SK-N-SH treated with all-trans-retinoic acid at 6 μM for 48 hours (cell line): ENCODE results near the gene PRKCZ.

Experiments used
- ATAC-seq: fragments of 200-7000 bp; cut with Tn5 transposase; 3 replicates; pipeline ENCODE4 v1.9.1; 2020; ENCODE audit warnings: mild to moderate bottlenecking, moderate library complexity
- ARNTL ChIP-seq: fragments of 450-650 bp; formaldehyde crosslinking; IDR thresholded peaks from 2 replicates; pipeline ENCODE4 v1.5.0; 2020; ENCODE audit warnings: low read depth, mild to moderate bottlenecking, moderate library complexity, borderline replicate concordance
- BACH2 ChIP-seq: fragments of 250-450 bp; sonication (Bioruptor Pico); IDR thresholded peaks from 2 replicates; pipeline ENCODE4 v1.9.0; 2021; ENCODE audit warnings: mild to moderate bottlenecking, borderline replicate concordance
- CSDC2 ChIP-seq: fragments of 250-450 bp; sonication (Bioruptor Pico); IDR thresholded peaks from 2 replicates; pipeline ENCODE4 v1.5.0; 2020; ENCODE audit warnings: mild to moderate bottlenecking, moderate library complexity
- CSRNP3 ChIP-seq: fragments of 250-450 bp; sonication (Bioruptor Pico); IDR thresholded peaks from 2 replicates; pipeline ENCODE4 v1.5.1; 2021; ENCODE audit warnings: mild to moderate bottlenecking, moderate library complexity
- ESRRG ChIP-seq: fragments of 250-450 bp; sonication (Bioruptor Pico); IDR thresholded peaks from 2 replicates; pipeline ENCODE4 v1.6.1; 2021; ENCODE audit warnings: mild to moderate bottlenecking
- GLIS3 ChIP-seq: fragments of 250-450 bp; sonication (Bioruptor Pico); IDR thresholded peaks from 2 replicates; pipeline ENCODE4 v1.5.0; 2020; ENCODE audit warnings: mild to moderate bottlenecking, moderate library complexity
- ISL1 ChIP-seq: fragments of 250-450 bp; sonication (Bioruptor Pico); IDR thresholded peaks from 2 replicates; pipeline ENCODE4 v2.1.2; 2022; ENCODE audit warnings: mild to moderate bottlenecking, moderate library complexity
- OSR1 ChIP-seq: fragments of 250-450 bp; sonication (Bioruptor Pico); IDR thresholded peaks from 2 replicates; pipeline ENCODE4 v1.8.0; 2022; ENCODE audit warnings: moderate library complexity, mild to moderate bottlenecking, inconsistent platforms
- POU6F1 ChIP-seq: fragments of 250-450 bp; sonication (Bioruptor Pico); IDR thresholded peaks from 2 replicates; pipeline ENCODE4 v1.8.0; 2021; ENCODE audit warnings: low read depth, mild to moderate bottlenecking, moderate library complexity, borderline replicate concordance
- PPARA ChIP-seq: fragments of 250-450 bp; sonication (Bioruptor Pico); IDR thresholded peaks from 2 replicates; pipeline ENCODE4 v1.5.0; 2020; ENCODE audit warnings: mild to moderate bottlenecking, borderline replicate concordance
- RARB ChIP-seq: fragments of 250-450 bp; sonication (Bioruptor Pico); IDR thresholded peaks from 2 replicates; pipeline ENCODE4 v1.8.0; 2021; ENCODE audit warnings: mild to moderate bottlenecking, moderate library complexity
- SNAI2 ChIP-seq: fragments of 250-450 bp; sonication (Bioruptor Pico); IDR thresholded peaks from 2 replicates; pipeline ENCODE4 v1.5.0; 2020; ENCODE audit warnings: mild to moderate bottlenecking, moderate library complexity
- TCF4 ChIP-seq: fragments of 250-450 bp; sonication (Bioruptor Pico); IDR thresholded peaks from 2 replicates; pipeline ENCODE4 v1.8.0; 2021; ENCODE audit warnings: mild to moderate bottlenecking, moderate library complexity, borderline replicate concordance
- TOX ChIP-seq: fragments of 250-450 bp; sonication (Bioruptor Pico); IDR thresholded peaks from 2 replicates; pipeline ENCODE4 v1.8.0; 2021; ENCODE audit warnings: mild to moderate bottlenecking, moderate library complexity, borderline replicate concordance
- ZFP3 ChIP-seq: fragments of 250-450 bp; sonication (Bioruptor Pico); IDR thresholded peaks from 2 replicates; pipeline ENCODE4 v1.5.0; 2020; ENCODE audit warnings: mild to moderate bottlenecking, moderate library complexity
- ZFP30 ChIP-seq: fragments of 450-650 bp; formaldehyde crosslinking; IDR thresholded peaks from 2 replicates; pipeline ENCODE4 v1.5.0; 2022; ENCODE audit warnings: mild to moderate bottlenecking, moderate library complexity
- ZNF70 ChIP-seq: fragments of 450-650 bp; formaldehyde crosslinking; IDR thresholded peaks from 2 replicates; pipeline ENCODE4 v1.5.0; 2020; ENCODE audit warnings: mild to moderate bottlenecking, moderate library complexity
- ZNF8 ChIP-seq: fragments of 450-650 bp; formaldehyde crosslinking; IDR thresholded peaks from 2 replicates; pipeline ENCODE4 v1.5.0; 2020; ENCODE audit warnings: mild to moderate bottlenecking, moderate library complexity
- TF ChIP-seq, protein P1 (sequence below): fragments of 250-450 bp; sonication (Bioruptor Pico); IDR thresholded peaks from 2 replicates; pipeline ENCODE4 v1.5.0; 2020; ENCODE audit warnings: mild to moderate bottlenecking, moderate library complexity
- TF ChIP-seq, protein P2 (sequence below): fragments of 250-450 bp; sonication (Bioruptor Pico); IDR thresholded peaks from 2 replicates; pipeline ENCODE4 v1.8.0; 2020; ENCODE audit warnings: mild to moderate bottlenecking, moderate library complexity, borderline replicate concordance
- TF ChIP-seq, protein P3 (sequence below): fragments of 250-450 bp; sonication (Bioruptor Pico); IDR thresholded peaks from 2 replicates; pipeline ENCODE4 v1.5.1; 2020; ENCODE audit warnings: low read depth, mild to moderate bottlenecking, moderate library complexity

Gene PRKCZ

DNA sequence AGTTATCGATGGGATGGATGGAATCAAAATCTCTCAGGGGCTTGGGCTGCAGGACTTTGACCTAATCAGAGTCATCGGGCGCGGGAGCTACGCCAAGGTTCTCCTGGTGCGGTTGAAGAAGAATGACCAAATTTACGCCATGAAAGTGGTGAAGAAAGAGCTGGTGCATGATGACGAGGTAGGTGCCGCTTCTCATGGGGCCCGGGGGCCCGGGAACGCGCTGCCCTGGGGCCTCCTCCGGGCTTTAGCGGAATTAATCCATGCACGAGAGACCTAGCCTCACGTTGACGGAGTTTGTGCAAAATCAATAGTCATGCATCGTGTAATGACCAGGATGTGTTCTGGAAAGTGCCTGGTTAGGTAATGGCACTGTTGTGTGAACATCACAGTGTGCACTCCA is 100.6 kb downstream of the PRKCZ start:
- ATAC-seq = no peak
- TF ChIP-seq, protein P1, sequence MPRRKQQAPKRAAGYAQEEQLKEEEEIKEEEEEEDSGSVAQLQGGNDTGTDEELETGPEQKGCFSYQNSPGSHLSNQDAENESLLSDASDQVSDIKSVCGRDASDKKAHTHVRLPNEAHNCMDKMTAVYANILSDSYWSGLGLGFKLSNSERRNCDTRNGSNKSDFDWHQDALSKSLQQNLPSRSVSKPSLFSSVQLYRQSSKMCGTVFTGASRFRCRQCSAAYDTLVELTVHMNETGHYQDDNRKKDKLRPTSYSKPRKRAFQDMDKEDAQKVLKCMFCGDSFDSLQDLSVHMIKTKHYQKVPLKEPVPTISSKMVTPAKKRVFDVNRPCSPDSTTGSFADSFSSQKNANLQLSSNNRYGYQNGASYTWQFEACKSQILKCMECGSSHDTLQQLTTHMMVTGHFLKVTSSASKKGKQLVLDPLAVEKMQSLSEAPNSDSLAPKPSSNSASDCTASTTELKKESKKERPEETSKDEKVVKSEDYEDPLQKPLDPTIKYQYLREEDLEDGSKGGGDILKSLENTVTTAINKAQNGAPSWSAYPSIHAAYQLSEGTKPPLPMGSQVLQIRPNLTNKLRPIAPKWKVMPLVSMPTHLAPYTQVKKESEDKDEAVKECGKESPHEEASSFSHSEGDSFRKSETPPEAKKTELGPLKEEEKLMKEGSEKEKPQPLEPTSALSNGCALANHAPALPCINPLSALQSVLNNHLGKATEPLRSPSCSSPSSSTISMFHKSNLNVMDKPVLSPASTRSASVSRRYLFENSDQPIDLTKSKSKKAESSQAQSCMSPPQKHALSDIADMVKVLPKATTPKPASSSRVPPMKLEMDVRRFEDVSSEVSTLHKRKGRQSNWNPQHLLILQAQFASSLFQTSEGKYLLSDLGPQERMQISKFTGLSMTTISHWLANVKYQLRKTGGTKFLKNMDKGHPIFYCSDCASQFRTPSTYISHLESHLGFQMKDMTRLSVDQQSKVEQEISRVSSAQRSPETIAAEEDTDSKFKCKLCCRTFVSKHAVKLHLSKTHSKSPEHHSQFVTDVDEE (CRISPR knock-in tag) = no peak
- TF ChIP-seq BACH2 (CRISPR knock-in tag) (no peak), TCF4 (CRISPR knock-in tag) (no peak), ESRRG (CRISPR knock-in tag) (no peak), ZNF70 (CRISPR knock-in tag) (no peak), ZFP30 (CRISPR knock-in tag) (no peak), CSRNP3 (CRISPR knock-in tag) (no peak), POU6F1 (CRISPR knock-in tag) (no peak), ZNF8 (CRISPR knock-in tag) (no peak), GLIS3 (no peak), ZFP3 (no peak), SNAI2 (CRISPR knock-in tag) (no peak), PPARA (CRISPR knock-in tag) (no peak)
- TF ChIP-seq, protein P2, sequence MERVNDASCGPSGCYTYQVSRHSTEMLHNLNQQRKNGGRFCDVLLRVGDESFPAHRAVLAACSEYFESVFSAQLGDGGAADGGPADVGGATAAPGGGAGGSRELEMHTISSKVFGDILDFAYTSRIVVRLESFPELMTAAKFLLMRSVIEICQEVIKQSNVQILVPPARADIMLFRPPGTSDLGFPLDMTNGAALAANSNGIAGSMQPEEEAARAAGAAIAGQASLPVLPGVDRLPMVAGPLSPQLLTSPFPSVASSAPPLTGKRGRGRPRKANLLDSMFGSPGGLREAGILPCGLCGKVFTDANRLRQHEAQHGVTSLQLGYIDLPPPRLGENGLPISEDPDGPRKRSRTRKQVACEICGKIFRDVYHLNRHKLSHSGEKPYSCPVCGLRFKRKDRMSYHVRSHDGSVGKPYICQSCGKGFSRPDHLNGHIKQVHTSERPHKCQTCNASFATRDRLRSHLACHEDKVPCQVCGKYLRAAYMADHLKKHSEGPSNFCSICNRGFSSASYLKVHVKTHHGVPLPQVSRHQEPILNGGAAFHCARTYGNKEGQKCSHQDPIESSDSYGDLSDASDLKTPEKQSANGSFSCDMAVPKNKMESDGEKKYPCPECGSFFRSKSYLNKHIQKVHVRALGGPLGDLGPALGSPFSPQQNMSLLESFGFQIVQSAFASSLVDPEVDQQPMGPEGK (CRISPR knock-in tag) = no peak
- TF ChIP-seq, protein P3, sequence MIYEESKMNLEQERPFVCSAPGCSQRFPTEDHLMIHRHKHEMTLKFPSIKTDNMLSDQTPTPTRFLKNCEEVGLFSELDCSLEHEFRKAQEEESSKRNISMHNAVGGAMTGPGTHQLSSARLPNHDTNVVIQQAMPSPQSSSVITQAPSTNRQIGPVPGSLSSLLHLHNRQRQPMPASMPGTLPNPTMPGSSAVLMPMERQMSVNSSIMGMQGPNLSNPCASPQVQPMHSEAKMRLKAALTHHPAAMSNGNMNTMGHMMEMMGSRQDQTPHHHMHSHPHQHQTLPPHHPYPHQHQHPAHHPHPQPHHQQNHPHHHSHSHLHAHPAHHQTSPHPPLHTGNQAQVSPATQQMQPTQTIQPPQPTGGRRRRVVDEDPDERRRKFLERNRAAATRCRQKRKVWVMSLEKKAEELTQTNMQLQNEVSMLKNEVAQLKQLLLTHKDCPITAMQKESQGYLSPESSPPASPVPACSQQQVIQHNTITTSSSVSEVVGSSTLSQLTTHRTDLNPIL (CRISPR knock-in tag) = no peak

DNA sequence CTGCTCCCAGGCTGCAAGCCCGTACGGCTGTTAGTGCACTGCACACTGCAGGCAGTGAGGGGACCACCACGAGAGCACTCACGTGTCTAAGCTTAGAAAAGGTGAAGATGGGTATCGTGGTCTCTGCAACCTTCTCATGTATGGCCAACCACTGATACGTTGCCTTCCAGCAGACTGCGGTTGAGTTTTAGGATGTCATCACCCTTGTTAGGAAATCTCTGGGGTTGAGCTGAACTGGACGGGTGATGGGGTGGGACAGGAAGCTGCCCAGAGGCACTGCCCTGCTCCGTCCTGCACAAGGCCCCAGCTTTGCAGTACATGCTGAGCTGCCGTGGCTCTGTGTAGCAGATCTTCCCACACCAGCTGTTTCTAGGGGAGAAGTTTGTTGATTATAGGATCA is 101.0 kb downstream of the PRKCZ start:
- ATAC-seq = no peak
- TF ChIP-seq ZFP3 = no peak
- no peak for TF ChIP-seq ISL1 (CRISPR knock-in tag)
- TF ChIP-seq TOX (CRISPR knock-in tag) = no peak
- TF ChIP-seq ESRRG (CRISPR knock-in tag) = no peak
- TF ChIP-seq ARNTL (CRISPR knock-in tag) = no peak
- no peak for TF ChIP-seq CSDC2
- no peak for TF ChIP-seq OSR1 (CRISPR knock-in tag)
- TF ChIP-seq RARB (CRISPR knock-in tag) = no peak
- no peak for TF ChIP-seq ZFP30 (CRISPR knock-in tag)
- TF ChIP-seq, protein P3 (CRISPR knock-in tag) = no peak
- TF ChIP-seq TCF4 (CRISPR knock-in tag) = no peak
- no peak for TF ChIP-seq GLIS3
- TF ChIP-seq ZNF8 (CRISPR knock-in tag) = no peak
- no peak for TF ChIP-seq CSRNP3 (CRISPR knock-in tag)
